Stimulated activated CD8-positive, alpha-beta memory T cell treated with anti-CD3 and anti-CD28 coated beads, Interleukin-4, amount 100 ng/mL, for 48 hours (primary cell): ENCODE data around the gene FFAR3.
"Not testable (repeated sequence)": the region's sequence is repeated elsewhere in the genome, so short reads cannot be mapped to it uniquely, and the experiment has no call there.

Experiments used
- DNase-seq: peaks from one replicate; pipeline ENCODE4 v3.0.0-alpha.2; 2020

Gene FFAR3

GRCh38 chr19:35351411-35352176 lies 6.7 kb upstream of the FFAR3 start:
- DNase-seq = no peak

DNA sequence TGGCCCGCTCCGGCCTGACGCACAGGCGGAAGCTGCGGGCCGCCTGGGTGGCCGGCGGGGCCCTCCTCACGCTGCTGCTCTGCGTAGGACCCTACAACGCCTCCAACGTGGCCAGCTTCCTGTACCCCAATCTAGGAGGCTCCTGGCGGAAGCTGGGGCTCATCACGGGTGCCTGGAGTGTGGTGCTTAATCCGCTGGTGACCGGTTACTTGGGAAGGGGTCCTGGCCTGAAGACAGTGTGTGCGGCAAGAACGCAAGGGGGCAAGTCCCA lies 6.1 kb upstream of the FFAR3 start:
- no peak for DNase-seq

DNA sequence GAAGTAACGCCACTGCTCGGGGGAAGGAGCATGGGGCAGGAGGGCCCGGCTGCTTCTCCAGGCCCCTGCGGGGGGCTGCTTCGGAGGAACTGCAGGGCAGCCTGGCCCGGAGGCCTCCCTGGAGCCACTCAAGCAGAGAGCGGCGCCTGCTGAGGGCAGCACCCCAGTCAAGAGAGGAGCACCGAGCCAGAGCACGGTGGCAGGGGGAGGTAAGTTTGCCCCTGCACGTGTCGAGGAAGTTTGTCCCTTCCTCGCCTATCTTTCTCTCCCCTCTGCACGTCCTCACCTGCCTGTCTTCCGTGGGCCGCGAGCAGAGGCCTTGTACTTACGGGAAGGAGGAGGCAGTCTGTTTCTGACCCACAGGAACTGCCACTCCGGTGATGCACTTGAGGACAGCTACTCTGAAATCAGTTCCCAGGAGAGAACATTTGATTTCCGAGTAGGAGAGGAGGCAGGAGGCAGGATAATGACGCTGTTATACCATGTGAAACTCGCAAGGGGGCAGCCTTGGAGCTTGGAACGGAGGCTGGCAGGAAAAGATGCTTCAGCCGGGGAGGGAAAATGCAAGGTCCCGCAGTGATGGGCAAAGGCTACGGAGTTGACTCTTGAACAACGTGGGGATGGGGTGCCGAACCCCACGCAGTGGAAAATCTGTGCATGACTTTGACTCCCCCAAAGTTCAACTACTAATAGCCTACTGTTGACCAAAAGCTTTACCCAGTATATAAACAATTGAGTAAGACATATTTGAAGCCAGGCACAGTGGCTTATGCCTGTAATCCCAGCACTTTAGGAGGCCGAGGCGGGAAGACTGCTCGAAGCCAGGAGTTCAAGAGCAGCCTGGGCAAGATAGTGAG lies 5.6 kb upstream of the FFAR3 start:
- peak; percentile 84 for DNase-seq

DNA sequence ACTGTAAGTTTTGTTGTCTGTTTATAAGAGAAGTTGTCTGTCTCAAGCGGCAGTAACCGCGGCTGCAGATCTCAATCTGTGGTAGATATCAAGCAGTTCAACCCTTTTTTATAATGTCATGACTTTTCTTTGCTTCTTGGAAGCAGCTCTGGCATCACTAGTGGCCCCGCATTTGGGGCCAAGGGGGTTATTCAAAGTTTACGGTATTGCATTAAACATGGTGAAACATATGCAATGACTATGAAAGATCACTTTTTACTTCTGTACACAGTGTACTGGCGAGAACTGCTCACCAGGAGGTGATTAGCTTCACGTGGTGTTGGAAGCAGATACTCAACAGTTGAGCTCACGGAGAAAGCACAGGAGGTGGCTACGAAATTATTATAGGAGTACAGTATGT lies 4.6 kb upstream of the FFAR3 start:
- DNase-seq = no peak

DNA sequence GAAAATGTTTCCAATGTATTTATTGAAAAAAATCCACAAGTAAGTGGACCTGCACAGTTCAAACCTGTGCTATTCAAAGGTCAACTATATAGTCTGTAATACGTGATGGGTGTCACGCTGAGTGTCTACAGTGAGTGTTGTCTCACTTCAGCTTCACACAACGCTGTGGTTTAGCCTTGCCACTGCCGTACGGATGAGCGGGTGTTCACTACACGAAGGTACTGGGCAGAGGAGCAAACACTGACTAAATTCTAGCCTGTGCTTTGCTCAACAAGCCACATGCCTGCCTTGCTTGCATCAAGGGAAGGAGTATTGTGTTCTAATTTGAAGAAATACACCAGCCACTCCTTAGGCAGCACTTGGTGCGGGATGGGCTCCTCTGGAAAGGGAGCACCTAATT lies 3.4 kb upstream of the FFAR3 start:
- DNase-seq = no peak

DNA sequence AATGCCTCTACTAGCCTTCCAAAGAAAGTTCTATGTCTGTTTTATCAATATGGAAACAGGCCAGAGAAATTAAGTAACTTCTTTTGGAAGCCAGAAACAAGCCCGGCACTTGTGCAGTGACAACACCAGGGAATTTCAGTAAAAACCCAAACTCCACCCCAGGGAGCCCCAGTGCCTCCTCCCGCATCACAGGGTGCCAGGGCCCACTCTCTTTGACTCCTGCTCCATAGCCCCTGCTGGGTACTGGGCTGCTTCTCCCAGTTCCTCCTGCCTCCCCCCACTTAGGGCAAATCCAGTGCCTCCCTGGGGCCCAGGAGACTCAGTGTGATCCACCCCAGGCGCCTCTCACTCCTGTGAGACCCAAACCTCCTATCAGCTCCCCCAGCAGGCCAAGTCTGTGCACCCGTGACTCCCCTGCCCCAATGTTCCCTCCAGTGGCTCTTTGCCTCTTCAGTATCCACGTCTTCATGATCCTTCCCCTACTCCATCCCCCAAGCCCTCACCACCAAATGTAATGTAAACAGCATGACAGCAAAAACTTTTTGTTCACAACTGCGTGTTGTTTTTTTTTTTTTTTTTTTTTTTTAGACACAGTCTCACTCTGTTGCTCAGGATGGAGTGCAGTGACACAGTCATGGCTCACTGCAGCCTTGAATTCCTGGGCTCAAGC lies 2.3 kb upstream of the FFAR3 start:
- no peak for DNase-seq

DNA sequence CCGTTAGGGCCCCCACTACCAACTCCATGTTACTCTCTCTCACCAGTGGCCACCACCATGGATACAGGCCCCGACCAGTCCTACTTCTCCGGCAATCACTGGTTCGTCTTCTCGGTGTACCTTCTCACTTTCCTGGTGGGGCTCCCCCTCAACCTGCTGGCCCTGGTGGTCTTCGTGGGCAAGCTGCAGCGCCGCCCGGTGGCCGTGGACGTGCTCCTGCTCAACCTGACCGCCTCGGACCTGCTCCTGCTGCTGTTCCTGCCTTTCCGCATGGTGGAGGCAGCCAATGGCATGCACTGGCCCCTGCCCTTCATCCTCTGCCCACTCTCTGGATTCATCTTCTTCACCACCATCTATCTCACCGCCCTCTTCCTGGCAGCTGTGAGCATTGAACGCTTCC lies 574 bp downstream of the FFAR3 start:
- not testable (repeated sequence) for DNase-seq

DNA sequence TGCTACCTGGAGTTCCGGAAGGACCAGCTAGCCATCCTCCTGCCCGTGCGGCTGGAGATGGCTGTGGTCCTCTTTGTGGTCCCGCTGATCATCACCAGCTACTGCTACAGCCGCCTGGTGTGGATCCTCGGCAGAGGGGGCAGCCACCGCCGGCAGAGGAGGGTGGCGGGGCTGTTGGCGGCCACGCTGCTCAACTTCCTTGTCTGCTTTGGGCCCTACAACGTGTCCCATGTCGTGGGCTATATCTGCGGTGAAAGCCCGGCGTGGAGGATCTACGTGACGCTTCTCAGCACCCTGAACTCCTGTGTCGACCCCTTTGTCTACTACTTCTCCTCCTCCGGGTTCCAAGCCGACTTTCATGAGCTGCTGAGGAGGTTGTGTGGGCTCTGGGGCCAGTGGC lies 1.1 kb downstream of the FFAR3 start:
- DNase-seq = not testable (repeated sequence)

GRCh38 chr19:35360081-35360480 lies 1.8 kb downstream of the FFAR3 start:
- DNase-seq = not testable (repeated sequence)

- DNase-seq = peak; percentile 7
Measured at GRCh38 chr19:35360880-35361420, 2.7 kb downstream of the FFAR3 start.

- DNase-seq = peak; percentile 19
Measured at GRCh38 chr19:35362261-35363000, 4.2 kb downstream of the FFAR3 start.

DNA sequence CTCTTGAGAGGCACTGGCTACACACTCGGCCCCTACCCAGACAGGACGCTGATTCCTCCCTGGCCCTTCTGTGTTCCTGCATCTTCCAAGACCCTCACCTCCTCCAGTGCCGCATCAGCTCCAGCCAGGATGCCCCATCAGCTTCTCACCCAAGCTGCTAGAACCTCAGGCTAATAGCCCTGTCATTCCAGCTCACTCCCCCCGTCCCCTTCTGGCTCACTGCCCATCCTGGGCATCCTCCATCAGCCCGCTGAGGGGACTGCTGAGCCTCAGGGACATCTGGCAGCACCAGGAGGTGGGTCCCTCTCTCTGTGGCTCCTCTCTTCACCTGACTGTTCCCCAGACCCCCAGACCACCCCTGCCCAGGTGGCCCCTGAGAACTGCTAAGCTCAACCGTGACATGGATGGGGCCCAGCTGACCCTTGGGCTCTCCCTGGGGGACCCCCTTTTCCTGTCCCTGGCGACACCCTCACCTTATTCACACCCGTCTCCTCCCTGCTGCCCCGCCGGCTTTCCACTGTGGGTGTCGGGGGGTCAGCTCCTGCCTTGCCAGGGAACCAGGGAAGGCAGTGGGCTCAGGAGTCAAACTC lies 4.8 kb downstream of the FFAR3 start:
- peak; percentile 21 for DNase-seq

DNA sequence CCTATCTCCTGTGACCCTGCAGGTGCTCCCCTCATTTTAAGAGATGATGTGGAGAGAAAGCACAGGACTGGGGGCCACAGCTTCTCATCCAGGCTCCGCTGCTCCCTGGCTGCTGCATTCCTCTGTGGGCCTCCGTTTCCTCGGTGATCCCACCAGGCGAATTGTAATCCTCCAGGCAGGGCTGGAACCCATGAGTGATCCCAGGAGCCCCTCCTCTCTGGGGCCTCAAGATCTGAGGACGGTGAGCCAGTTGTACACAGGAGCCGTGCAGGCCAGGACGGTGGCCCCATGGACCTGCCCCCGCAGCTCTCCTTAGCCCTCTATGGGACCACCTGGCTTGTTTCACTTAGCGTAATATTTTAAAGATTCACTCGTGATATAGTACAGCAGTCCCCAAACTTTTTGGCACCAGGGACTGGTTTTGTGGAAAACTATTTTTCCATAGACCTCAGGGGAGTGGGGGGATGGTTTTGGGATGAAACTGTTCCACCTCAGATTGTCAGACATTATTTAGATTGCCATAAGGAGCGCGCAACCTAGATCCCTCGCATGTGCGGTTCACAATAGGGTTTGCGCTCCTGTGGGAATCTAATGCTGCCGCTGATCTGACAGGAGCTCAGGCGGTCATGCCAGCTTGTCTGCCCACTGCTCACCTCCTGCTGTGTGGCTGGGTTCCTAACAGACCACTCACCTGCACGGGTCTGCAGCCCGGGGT lies 5.6 kb downstream of the FFAR3 start:
- DNase-seq = peak; percentile 5

DNA sequence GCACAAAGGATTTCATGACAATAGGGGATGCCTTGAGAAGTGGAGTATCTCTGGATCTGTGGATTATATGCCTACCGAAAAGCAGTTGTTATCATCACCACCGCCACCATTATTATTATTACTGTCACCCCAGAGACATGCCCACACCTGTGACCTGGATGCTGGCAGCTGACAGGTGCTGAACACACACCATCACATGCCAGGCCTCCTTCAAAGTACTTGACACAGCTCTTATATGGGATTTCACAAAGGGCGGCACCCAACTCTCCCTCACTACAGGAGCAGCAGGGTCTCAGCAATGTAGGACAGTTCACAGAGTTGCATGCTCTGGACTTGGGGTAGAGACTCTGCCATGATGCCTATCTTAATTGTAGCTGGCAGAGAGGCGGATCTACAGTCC lies 7.0 kb downstream of the FFAR3 start:
- peak; percentile 8 for DNase-seq

- DNase-seq = no peak
Measured at GRCh38 chr19:35368378-35368777, 10.1 kb downstream of the FFAR3 start.

DNA sequence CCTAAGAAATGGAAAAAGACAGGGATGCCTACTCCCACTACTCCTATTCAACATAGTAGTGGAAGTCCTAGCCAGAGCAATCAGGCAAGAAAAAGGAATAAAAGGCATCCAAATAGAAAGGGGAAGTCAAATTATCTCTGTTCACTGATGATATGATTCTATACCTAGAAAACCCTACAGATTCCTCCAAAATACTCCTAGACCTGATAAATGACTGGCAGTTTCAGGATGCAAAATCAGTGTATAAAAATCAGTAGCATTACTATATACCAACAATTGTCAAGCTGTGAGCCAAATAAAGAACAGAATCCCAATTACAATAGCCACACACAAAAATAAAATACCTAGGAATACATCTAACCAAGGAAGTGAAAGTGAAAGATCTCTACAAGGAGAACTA lies 11.3 kb downstream of the FFAR3 start:
- DNase-seq = no peak

- no peak for DNase-seq
Measured at GRCh38 chr19:35370722-35371121, 12.5 kb downstream of the FFAR3 start, which contains the start of gene GPR42. Gene GPR42, plus strand, starts transcription at chr19:35371068. Its CDS starts 292 bp downstream, at chr19:35371360.

GRCh38 chr19:35373492-35373891 lies 15.2 kb downstream of the FFAR3 start:
- no peak for DNase-seq

GRCh38 chr19:35374031-35374430 lies 15.8 kb downstream of the FFAR3 start:
- DNase-seq = not testable (repeated sequence)

DNA sequence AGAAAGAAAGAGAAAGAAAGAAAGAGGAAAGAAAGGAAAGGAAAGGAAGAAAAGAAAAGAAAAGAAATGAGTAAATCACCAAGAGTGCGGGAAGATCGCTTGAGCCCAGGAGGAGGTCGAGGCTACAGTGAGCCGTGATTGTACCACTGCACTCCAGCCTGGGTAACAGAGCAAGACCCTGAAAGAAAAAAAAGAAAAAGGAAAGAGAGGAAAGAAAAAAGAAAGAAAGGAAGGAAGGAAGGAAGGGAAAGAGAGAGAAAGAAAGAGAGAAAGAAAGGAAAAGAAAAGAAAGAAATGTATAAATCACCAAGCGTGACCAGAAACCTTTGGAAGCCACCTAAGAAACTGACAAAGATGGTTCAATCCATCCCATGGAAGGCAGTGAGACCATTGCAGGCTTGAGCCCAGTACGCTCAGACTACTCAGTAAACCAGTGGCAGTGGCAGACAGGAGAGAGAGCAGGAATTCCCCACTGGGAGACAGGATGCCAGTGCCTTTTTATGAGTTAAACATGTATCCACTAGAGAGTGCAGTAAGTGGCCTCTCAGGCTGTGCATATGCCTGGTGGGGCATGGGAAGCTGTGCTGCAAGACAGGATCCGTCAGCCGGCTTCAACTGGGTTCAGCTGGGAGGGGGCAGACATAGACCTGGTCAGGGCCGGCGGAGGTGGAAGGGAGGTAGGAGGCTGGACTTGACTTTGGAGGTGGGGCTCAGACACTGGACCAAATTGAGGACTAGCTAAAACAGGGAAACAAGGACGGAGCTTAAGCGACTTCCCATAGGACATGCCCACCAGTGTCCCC lies 17.4 kb downstream of the FFAR3 start:
- DNase-seq = no peak

- DNase-seq = no peak
Measured at GRCh38 chr19:35377656-35378055, 19.4 kb downstream of the FFAR3 start.
